Effector memory CD4-positive, alpha-beta T cell (primary cell): ENCODE results near the gene HDAC10.

ENCODE experiments used
- DNase-seq, 3 donors: peaks; one replicate each; pipeline ENCODE4 v3.0.0-alpha.2; 2020
- H3K27ac ChIP-seq: 2 replicates; pipeline ENCODE4 v1.7.0; 2013; ENCODE audit warnings: mild to moderate bottlenecking, low read length, moderate library complexity; ENCODE audit not compliant: insufficient read depth, poor library complexity, severe bottlenecking
- H3K27me3 ChIP-seq: replicated peaks from 2 replicates; pipeline ENCODE4 v1.7.0; 2013; ENCODE audit warnings: mild to moderate bottlenecking, low read length; ENCODE audit not compliant: insufficient read depth, control insufficient read depth, poor library complexity, severe bottlenecking
- H3K36me3 ChIP-seq: 2 replicates; pipeline ENCODE4 v1.7.0; 2013; ENCODE audit warnings: mild to moderate bottlenecking, low read length, moderate library complexity; ENCODE audit not compliant: control insufficient read depth, insufficient read depth
- H3K4me1 ChIP-seq: 2 replicates; pipeline ENCODE4 v1.7.0; 2013; ENCODE audit warnings: low read length, mild to moderate bottlenecking; ENCODE audit not compliant: control insufficient read depth, insufficient read depth, poor library complexity, severe bottlenecking
- H3K4me3 ChIP-seq: 2 replicates; pipeline ENCODE4 v1.7.0; 2013; ENCODE audit warnings: low read length, low read depth, mild to moderate bottlenecking; ENCODE audit not compliant: insufficient read depth, poor library complexity, severe bottlenecking
- H3K9me3 ChIP-seq: 2 replicates; pipeline ENCODE4 v1.7.0; 2013; ENCODE audit warnings: mild to moderate bottlenecking, low read length, moderate library complexity; ENCODE audit not compliant: control insufficient read depth

Gene HDAC10

DNA sequence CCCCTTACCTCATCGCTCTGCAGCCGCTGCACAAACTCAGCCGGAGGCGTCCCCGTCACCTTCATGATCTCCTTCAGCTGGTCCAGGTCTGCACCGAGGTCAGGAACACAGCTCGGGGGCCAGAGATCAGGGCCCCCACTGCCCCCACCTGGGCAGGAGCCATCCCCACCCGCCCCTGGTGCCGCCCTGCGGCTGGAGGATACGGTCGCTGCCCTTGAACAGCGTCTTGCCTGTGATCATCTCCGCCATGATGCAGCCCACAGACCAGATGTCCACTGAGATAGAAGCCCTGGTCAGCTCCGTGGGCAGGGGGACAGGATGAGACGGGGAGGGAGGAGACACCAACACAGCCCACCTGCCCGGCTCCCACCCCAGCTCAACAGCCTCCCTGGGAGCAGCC lies 4.5 kb upstream of the HDAC10 start:
- no peaks in the 10 kb centered on the region for H3K36me3 ChIP-seq
- no peak overlapping the region for H3K27ac ChIP-seq
- peaks cover under 1% of the 10 kb centered on the region for H3K4me1 ChIP-seq
- H3K4me3 ChIP-seq: no peak overlapping the region
- H3K9me3 ChIP-seq: no peaks in the 10 kb centered on the region
- no peak for DNase-seq
- H3K27me3 ChIP-seq: no peaks in the 10 kb centered on the region

DNA sequence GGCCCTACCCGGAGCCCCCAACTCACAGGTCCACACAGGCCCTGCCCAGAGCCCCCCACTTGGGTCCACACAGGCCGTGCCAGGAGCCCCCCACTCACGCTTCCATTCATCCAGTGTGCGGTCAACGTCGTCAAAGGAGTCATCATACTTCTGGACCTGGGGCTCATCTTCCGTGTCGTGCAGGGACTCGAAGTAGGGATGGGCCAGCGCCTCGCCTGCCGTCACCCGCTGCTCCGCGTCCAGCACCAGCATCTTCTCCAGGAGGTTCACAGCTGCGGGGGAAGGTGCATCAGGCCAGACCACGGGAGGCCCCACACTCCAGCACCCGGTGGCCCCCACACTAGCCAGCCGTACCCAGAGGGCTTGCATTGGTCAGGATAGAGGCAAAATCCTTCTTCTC lies 4.0 kb upstream of the HDAC10 start:
- Histone ChIP-seq H3K36me3 (no peaks in the 10 kb centered on the region), H3K9me3 (no peaks in the 10 kb centered on the region), H3K27me3 (no peaks in the 10 kb centered on the region), H3K27ac (no peak overlapping the region), H3K4me1 (peaks cover 5% of the 10 kb centered on the region), H3K4me3 (no peak overlapping the region)
- DNase-seq: no peak

DNA sequence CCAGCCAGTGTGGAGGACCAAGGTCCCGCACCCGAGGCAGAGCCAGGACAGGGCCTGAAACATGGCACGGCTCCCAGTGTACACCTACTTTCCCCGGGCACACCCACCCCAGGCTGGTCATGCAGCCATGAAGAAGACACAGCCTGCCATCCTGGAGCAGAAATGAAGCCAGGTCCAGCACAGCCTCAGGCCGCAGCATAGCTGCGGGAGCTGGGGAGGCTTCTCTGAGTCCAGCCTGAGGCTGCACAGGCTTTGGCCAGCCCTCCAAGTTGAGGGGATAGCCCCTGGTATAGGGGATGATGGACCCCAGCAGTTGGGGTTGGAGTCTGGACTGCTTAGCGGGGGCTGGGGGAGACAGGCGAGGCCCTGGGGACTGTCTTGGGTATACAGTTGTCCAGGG lies 2.9 kb upstream of the HDAC10 start:
- Histone ChIP-seq H3K4me3 (no peak overlapping the region), H3K4me1 (peaks cover 15% of the 10 kb centered on the region), H3K27me3 (no peaks in the 10 kb centered on the region), H3K27ac (no peak overlapping the region), H3K9me3 (no peaks in the 10 kb centered on the region), H3K36me3 (no peaks in the 10 kb centered on the region)
- no peak for DNase-seq

DNA sequence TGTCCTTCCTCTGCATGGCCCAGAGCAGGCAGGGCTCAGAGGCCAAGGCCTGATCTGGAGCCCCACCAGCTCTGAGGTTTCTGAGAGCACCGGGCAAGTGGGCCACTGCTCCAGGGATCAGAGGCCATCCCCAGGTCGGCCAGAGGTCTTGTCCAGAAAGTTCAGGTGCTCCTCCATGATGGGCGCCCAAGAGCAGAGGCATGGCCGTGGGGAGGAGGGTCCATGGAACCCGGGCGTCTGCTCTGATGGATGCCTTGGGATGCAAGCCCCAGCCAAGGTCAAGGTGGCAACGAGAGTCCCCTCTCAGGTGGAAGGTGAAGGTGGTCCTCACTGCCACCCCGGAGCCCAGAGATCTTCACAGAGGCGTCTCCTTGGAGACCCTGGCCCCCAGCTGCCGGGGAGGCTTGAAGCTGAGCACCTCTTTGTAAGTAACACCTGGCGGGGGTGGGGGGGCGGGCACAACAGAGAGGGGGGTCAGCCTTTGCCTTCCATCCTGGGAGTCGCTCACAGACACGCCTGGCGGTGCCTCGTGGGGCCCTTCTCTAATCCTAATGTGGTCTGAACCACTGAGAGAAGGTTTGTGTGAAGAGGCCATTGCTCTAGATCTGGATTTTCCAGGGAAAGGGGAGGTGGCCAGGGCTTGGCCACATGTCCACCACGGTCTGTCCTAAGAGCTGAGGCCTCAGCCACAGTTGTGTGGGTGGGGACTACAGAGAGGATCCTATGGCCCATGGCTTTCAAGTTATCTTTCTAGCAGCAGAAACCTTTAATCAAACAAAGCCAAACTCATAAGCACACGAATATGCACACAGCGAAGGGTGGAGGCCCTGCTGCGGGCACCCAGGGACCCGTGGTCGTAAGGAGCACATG lies 2.2 kb upstream of the HDAC10 start:
- DNase-seq: no peak
- H3K27me3 ChIP-seq: no peaks in the 10 kb centered on the region
- H3K4me1 ChIP-seq: peaks cover 17% of the 10 kb centered on the region
- no peaks in the 10 kb centered on the region for H3K9me3 ChIP-seq
- H3K36me3 ChIP-seq: no peaks in the 10 kb centered on the region
- H3K4me3 ChIP-seq: no peak overlapping the region
- H3K27ac ChIP-seq: no peak overlapping the region

DNA sequence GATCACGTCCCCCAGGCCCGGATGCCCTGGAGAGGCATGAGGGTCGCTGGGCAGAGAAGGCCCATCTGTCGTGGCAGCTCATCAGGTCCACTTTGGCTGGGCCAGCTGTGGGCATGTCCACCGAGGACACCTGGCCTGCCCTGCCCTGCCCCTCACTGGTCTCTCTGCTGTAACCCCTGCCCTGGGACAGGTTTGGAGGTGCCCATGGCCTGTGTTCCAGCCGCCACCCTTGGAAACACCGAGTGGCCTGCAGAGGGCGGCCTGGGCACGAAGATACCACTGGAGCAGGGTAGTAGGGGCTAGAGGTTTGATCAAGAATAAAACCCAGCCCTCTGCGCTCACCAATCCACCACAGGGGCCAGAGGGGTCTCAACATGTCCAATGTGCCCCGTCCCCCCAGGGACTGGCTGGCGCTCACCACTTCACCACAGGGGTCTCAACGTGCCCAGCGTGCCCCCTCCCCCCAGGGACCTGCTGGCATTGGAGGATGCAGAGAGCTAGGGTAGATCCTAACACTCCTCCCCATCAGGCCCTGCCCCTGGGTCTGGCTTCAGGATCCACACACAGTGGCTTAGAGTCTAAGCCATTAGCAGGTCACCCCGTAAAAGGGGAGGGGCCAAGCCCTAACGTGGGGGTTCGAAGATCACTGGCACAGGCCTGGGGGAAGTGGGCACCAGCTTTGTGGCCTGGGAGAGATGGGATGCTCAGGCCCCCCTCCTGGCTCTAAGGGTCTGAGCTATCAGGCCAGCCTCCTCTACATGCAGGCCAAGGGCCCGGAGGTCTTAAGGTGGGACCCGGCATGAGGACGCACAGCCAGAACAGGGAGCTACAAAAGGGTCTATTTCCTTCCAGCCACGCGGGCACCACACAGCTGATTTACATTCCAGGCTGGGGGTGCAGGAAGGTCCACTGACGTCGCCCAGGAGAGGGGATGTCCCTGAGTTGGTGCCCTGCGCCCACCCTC lies 1.3 kb upstream of the HDAC10 start:
- no peak overlapping the region for H3K27ac ChIP-seq
- H3K27me3 ChIP-seq: no peaks in the 10 kb centered on the region
- H3K9me3 ChIP-seq: no peaks in the 10 kb centered on the region
- peaks cover 5% of the 10 kb centered on the region for H3K36me3 ChIP-seq
- H3K4me3 ChIP-seq: no peak overlapping the region
- H3K4me1 ChIP-seq: peaks cover 27% of the 10 kb centered on the region
- DNase-seq: peak; percentile 42 to 53 (median 48)

DNA sequence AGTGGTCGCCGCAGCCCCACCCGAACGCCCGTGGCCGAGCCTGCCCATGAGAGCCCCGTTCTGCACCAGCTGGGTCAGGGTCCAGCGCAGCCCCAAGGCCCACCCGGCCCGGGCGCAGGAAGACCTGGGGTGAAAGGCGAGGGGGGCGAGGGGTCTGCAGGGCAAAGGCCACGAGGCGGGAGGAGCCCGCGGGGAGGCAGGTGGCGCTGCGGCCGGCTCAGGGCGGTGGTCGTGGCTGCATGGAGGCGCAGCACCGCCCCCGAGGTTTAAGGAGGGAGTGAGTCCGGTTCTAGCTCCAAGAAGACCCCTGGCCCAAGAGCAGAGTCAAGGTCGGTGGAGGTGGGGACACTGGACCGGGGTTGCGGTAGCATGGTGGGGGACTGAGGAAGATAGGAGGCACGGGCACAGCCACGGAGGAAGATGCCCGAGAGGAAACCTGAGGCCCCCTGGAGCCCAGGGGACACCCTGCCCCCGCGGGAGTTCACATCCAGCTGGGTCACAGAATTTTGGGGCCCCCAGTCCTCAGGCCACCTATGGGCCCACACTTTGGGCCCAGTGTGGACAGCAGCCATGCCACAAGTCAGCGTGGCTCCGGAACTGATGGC lies 514 bp upstream of the HDAC10 start:
- no peak for DNase-seq
- Histone ChIP-seq H3K4me3 (peak overlapping the region; percentile 70), H3K9me3 (no peaks in the 10 kb centered on the region), H3K36me3 (peaks cover 11% of the 10 kb centered on the region), H3K27me3 (no peaks in the 10 kb centered on the region), H3K4me1 (peaks cover 27% of the 10 kb centered on the region), H3K27ac (peak overlapping the region; percentile 52)

DNA sequence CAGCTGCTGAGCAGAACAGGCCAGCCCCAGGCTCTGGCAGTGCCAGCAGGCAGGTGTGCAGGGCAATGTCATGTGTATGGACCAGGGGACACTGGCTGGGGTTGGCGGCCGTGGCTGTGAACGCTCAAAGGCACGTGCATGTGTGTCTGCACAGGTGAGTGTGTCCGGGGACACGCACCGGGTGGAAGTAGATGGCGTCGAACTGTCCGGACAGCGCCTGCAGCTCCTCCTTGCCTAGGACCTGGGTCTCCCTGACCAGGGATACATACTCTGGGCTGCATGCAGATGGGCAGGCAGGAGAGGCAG lies 863 bp downstream of the HDAC10 start:
- H3K36me3 ChIP-seq: peaks cover 18% of the 10 kb centered on the region
- no peaks in the 10 kb centered on the region for H3K9me3 ChIP-seq
- H3K4me3 ChIP-seq: peak overlapping the region; percentile 70
- DNase-seq: no peak
- H3K27me3 ChIP-seq: no peaks in the 10 kb centered on the region
- peaks cover 40% of the 10 kb centered on the region for H3K4me1 ChIP-seq
- no peak overlapping the region for H3K27ac ChIP-seq

DNA sequence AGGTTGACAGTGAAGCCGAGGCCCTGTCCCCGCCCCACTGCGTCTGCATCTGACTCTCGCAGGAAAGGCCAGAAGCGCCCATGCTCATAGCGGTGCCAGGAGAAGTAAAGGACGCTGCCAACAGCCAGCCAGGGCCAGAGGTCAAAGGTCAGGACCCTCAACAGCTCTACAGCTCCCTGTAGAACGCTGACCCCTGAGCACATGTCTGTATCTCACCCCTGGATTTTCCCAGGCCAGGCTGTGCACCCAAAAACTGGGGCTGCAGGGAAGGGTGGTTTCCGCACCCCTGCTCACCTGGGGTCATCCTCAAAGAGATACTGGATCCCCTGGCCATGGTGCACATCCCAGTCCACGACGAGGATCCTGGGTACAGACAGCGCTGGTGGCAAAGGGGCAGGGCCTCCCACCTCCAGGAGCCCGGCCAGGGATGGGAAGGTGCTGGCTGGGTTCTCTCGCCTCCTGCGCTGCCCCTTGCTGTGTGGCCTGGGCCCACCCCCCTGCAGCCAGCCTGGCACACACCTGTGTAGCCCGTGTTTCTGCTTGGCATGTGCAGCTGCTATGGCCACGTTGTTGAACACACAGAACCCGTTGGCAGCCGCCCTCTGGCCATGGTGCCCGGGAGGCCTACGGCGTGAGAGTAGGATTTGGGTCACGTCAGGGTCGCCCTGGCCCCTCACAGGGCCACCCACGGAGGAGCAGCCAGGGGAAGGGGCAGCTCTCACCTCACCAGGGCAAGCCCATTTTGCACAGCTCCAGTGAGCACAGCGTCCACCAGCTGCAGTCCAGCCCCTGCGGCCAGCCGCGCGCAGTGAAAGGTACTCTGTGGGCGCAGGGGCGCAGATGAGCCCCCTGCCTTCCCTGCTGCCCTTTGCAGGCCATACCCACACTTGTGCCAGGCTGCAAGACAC lies 1.5 kb downstream of the HDAC10 start:
- no peaks in the 10 kb centered on the region for H3K27me3 ChIP-seq
- H3K36me3 ChIP-seq: peaks cover 18% of the 10 kb centered on the region
- H3K27ac ChIP-seq: no peak overlapping the region
- no peak overlapping the region for H3K4me3 ChIP-seq
- DNase-seq: no peak
- H3K9me3 ChIP-seq: no peaks in the 10 kb centered on the region
- peaks cover 40% of the 10 kb centered on the region for H3K4me1 ChIP-seq
